Heart right ventricle (tissue), 16 donors: ENCODE data around the gene UBIAD1. TPM values are rescaled to one million over a fixed set of nuclear protein-coding genes. Genes with fewer than 3 reads are reported as not detected.

Source experiments
- ATAC-seq, 8 donors: fragments of 200-7000 bp; cut with Tn5 transposase; one replicate each; pipeline ENCODE4 v1.9.1; 2020; ENCODE audit warnings: mild to moderate bottlenecking in 8 of 8, moderate library complexity in 8 of 8, moderate number of reproducible peaks in 1 of 8
- DNase-seq, 2 donors: peaks; one replicate each; pipeline ENCODE4 v3.0.0-alpha.2; 2020
- H3K27ac ChIP-seq, 10 donors: fragments of 200-600 bp; sonication (generic) in 2 of 10; one replicate each; pipeline versions ENCODE4 v1.5.0 to v1.8.0; 2020 to 2022; ENCODE audit warnings: mild to moderate bottlenecking in 3 of 10
- H3K27me3 ChIP-seq, 7 donors: fragments of 200-600 bp; one replicate each; pipeline ENCODE4 v1.8.0; 2021 to 2022; ENCODE audit warnings: mild to moderate bottlenecking in 2 of 7
- H3K36me3 ChIP-seq, 9 donors: fragments of 200-600 bp; sonication (generic) in 1 of 9; one replicate each; pipeline versions ENCODE4 v1.5.0 to v1.8.0; 2020 to 2022; ENCODE audit warnings: mild to moderate bottlenecking in 2 of 9
- H3K4me1 ChIP-seq, 9 donors: fragments of 200-600 bp; sonication (generic) in 1 of 9; one replicate each; pipeline versions ENCODE4 v1.5.0 to v1.8.0; 2020 to 2022; ENCODE audit warnings: mild to moderate bottlenecking in 4 of 9
- H3K4me3 ChIP-seq, 10 donors: fragments of 200-600 bp; sonication (generic) in 2 of 10; one replicate each; pipeline versions ENCODE4 v1.5.0 to v1.8.0; 2020 to 2022; ENCODE audit warnings: mild to moderate bottlenecking in 7 of 10, moderate library complexity in 2 of 10
- H3K9me3 ChIP-seq, 11 donors: fragments of 200-600 bp in 10 of 11; sonication (generic) in 2 of 11; one replicate each; pipeline versions ENCODE4 v1.5.0 to v1.8.0; 2013 to 2022; ENCODE audit warnings: mild to moderate bottlenecking in 2 of 11, control low read depth in 1 of 11, moderate library complexity in 1 of 11
- WGBS, 2 donors: extraction: QIAGEN DNeasy Blood & Tissue Kit; methylation state at CpG; one replicate each; pipeline ENCODE4 v1.1.7; 2013; ENCODE audit warnings: inconsistent platforms in 1 of 2; 5-methylcytosine and 5-hydroxymethylcytosine counted together
- intact Hi-C, 10 donors: fragments of 100-400 bp; cut with DNase I; formaldehyde crosslinking; loops; one replicate each; pipeline versions ENCODE4 v1.11.1 to v1.14.2; 2022
- polyA plus RNA-seq, 2 donors: library from polyadenylated mRNA; stranded (reverse); fragments of 200-250 nt; gene quantifications; one replicate each; pipeline ENCODE4 v1.2.3, GENCODE V29; 2013
- total RNA-seq, 10 donors: library from RNA; stranded (reverse); fragmentation: NEBNext Ultra II Directional in 3 of 10; extraction: Animal tissue kit (Norgen Biotek cat#: 25700) in 3 of 10; gene quantifications; one replicate each; pipeline versions ENCODE4 v1.2.1 to v1.2.4, GENCODE V29; 2021 to 2023
- TF ChIP-seq, protein P1 (sequence below), 9 donors: fragments of 200-600 bp; sonication (generic) in 2 of 9; IDR thresholded peaks; one replicate each; pipeline versions ENCODE4 v1.5.0 to v1.8.0; 2021 to 2022; ENCODE audit warnings: antibody characterized with exemption in 9 of 9, mild to moderate bottlenecking in 5 of 9, moderate library complexity in 1 of 9
- donor health status: Arrhythmogenic right ventricular cardiomyopathy.
- donor health status: ischemic (EF 13 %, LVEDD 7.1; RV severe dilation, severe dysfunction).
- donor health status: healthy with polysubstance abuse.
- donor health status: DM: no; HTN: yes; CAD: no.
- donor health status: DM: no; HTN: no; CAD: no.
- donor health status: ischemic (EF 25% LVEDD 6.9; RV normal size, moderate dysfunction).
- donor health status: ischemic (EF 25% LVEDD 5.7; RV mildly dilated, moderate dysfunction).
- donor health status: healthy.
- donor health status: DM: yes; HTN: yes; CAD: no.
- donor health status: Ischemic cardiomyopathy.
- donor health status: ischemic (EF 35%, LVEDD 5.7; RV mildly dilated, moderate dysfunction).
- donor health status: nonischemic (EF 11% LVEDD 7.7; RV severe dilation, severe dysfunction).
- donor health status: DM: yes; HTN: yes; CAD: no.
- donor health status: PGD.
- donor health status: ischemic (EF 29% LVEDD 5.4; RV normal size, mild dysfunction).
- donor health status: nonischemic (EF 23%, LVEDD 6.1; RV moderate dilation, normal function).

UBIAD1 gene
- total and polyA plus RNA-seq, 12 donors = 4.9 to 17.4 (median 11.6) TPM

DNA sequence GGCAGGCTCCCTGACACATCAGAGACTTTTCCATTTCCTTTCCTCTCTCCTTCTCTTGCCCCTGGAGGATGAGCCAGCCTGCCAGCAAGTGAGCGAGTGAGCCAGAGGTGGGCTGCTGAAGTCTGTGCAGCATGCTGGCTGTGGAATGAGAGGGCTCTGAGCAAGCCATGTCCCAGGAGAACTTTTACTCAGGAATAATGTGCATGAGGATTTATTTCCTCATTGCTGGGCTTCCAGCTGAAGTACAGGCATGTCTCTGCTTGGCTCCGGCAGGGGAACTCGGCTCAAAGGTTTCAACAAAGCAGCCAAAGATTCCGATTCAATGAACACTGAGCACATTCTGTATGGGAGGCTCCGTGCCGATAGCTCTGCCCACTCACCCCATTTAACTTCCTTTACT is 43.7 kb downstream of the UBIAD1 start:
- Histone ChIP-seq H3K9me3 (no peaks in the 10 kb centered on the region), H3K4me3 (no peak overlapping the region), H3K27me3 (peaks cover 0 to 26% (median 13%) of the 10 kb centered on the region in 7 donors), H3K27ac (no peak overlapping the region), H3K36me3 (no peaks in the 10 kb centered on the region), H3K4me1 (no peaks in the 10 kb centered on the region)
- TF ChIP-seq, protein P1, sequence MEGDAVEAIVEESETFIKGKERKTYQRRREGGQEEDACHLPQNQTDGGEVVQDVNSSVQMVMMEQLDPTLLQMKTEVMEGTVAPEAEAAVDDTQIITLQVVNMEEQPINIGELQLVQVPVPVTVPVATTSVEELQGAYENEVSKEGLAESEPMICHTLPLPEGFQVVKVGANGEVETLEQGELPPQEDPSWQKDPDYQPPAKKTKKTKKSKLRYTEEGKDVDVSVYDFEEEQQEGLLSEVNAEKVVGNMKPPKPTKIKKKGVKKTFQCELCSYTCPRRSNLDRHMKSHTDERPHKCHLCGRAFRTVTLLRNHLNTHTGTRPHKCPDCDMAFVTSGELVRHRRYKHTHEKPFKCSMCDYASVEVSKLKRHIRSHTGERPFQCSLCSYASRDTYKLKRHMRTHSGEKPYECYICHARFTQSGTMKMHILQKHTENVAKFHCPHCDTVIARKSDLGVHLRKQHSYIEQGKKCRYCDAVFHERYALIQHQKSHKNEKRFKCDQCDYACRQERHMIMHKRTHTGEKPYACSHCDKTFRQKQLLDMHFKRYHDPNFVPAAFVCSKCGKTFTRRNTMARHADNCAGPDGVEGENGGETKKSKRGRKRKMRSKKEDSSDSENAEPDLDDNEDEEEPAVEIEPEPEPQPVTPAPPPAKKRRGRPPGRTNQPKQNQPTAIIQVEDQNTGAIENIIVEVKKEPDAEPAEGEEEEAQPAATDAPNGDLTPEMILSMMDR (IDR thresholded peaks at IDR 0.05) = no peak
- no peak for DNase-seq
- WGBS, 2 donors = 63 to 64% methylated on average over 6 of the region's 6 CpGs
- intact Hi-C loops = no loop called here
- no peak for ATAC-seq

DNA sequence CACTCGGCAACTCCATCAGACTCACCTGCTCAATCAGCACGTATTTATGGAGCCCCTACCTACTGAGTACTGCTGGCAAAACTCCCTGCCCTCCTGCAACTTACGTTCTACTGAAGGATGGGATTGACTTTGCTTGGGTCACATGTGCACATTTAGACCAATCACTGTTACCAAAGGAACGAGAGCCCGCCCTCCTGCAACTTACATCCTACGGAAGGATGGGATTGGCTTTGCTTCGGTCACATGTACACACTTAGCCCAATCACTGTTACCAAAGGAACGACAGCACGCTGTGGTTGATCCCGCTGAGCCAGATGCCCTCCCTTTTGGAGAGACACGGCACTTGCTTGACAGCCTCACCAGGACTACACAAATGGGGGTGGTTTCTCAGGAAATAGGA is 46.0 kb downstream of the UBIAD1 start:
- no peaks in the 10 kb centered on the region for H3K36me3 ChIP-seq
- H3K4me3 ChIP-seq = no peak overlapping the region
- TF ChIP-seq, protein P1 (IDR thresholded peaks at IDR 0.05) = no peak
- DNase-seq (no peak), ATAC-seq (no peak)
- H3K27ac ChIP-seq = no peak overlapping the region
- 90% methylated on average over 11 of the region's 11 CpGs for WGBS, 2 donors
- no peaks in the 10 kb centered on the region for H3K9me3 ChIP-seq
- intact Hi-C loops = loop anchor here in 1 of 10 donors (1.0 kb wide), 1 partner anchor 48 kb away; no protein-coding TSS in a partner anchor
- no peaks in the 10 kb centered on the region for H3K4me1 ChIP-seq
- peaks cover 0 to 44% (median 18%) of the 10 kb centered on the region in 7 donors for H3K27me3 ChIP-seq

DNA sequence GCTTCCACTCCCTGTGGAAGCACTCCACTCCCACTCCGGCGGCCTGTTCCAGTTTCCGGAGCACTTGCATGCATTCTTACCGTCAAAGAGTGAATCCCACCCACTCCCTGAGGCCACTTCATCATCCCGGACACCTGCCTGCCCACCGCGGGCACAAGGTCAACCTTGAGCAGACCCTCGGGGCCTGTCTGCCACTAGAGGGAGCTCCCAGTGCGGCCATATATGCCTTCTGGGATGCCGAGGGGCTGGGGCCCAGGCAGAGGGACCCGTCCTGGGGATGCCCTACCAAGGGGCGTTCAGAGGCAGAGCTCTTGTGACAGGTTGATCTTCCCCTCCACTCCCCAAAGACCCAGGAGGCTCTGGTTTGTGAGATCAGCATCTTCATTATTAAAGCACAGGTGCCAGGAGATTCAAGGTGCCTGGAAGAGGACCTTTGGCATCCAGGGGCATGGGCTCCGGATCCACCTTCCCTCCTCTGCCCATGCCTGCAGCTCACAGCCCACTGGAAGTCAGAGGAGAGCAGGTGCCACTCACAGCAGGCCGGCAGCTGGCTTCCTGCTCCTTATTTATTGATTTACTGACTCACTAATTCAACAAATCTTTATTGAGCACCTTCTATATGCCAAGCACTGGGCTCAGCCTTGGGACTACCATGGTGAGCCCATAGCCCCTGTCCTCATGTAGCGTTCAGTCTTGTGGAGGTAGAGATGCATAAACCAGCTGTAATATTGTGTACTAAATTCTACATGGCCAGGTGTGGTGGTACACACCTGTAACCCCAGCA is 47.3 kb downstream of the UBIAD1 start:
- ATAC-seq (no peak), DNase-seq (no peak)
- H3K4me1 ChIP-seq = no peaks in the 10 kb centered on the region
- H3K36me3 ChIP-seq = no peaks in the 10 kb centered on the region
- intact Hi-C loops = no loop called here
- peaks cover 0 to 57% (median 25%) of the 10 kb centered on the region in 7 donors for H3K27me3 ChIP-seq
- H3K27ac ChIP-seq = no peak overlapping the region
- TF ChIP-seq, protein P1 (IDR thresholded peaks at IDR 0.05) = peak; percentile 8 to 61 (median 54)
- 21 to 24% methylated on average over 15 of the region's 15 CpGs for WGBS, 2 donors
- no peak overlapping the region for H3K4me3 ChIP-seq
- H3K9me3 ChIP-seq = no peaks in the 10 kb centered on the region

DNA sequence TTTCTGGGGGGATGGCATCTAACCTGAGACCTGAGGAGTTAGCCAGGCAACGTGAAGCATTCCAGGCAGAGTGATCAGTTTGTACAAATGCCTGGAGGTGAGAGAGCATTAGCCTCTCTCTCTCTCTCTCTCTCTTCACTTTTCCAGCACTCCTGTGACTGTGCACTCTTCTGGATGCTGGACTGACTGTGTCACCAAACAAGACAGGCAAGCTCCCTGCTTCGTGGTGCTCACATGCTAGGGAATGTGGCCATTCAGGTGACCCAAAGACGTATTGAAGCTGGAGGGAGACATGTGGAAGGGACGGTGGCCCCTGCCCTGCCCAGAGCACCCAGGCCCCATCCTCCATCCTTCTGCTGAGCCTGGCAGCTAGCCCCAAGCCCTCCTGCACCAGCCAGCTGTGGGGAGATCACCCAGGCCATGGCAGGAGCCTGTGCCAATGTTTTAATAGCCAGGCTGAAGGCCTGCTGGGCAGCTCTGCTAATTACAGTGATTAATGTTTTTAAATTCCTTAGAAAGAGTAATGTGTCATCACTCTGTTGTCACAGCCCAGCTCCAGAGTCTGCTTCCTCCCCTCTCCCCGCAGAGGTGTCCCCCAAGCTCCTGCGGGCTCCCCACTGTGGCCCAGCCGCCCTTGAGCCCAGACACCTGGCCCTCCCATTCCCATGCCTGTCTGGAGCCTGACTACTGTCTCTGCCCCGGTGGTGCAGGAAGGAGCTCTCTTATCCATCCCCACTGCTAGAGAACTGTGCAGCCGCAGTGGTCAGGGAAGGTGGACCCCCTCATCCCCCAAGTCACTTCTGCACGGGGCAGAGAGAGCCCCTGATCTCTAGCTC is 48.9 kb downstream of the UBIAD1 start:
- peaks cover 0 to 62% (median 32%) of the 10 kb centered on the region in 7 donors for H3K27me3 ChIP-seq
- no peak for ATAC-seq

More for the DNA sequence above, 48.9 kb downstream of the UBIAD1 start:
- Histone ChIP-seq H3K36me3 (no peaks in the 10 kb centered on the region), H3K4me3 (no peak overlapping the region), H3K4me1 (no peaks in the 10 kb centered on the region), H3K9me3 (no peaks in the 10 kb centered on the region), H3K27ac (no peak overlapping the region)
- DNase-seq = no peak
- intact Hi-C loops = no loop called here
- TF ChIP-seq, protein P1 (IDR thresholded peaks at IDR 0.05) = no peak
- WGBS, 2 donors = 49 to 55% methylated on average over 10 of the region's 10 CpGs
